HG02970 (cell line): ENCODE results near the gene ZFYVE28.

Source experiments
- ATAC-seq: cut with Tn5 transposase; IDR thresholded peaks from one replicate; pipeline ENCODE4 v1.9.1; 2021; ENCODE audit warnings: mild to moderate bottlenecking, moderate library complexity, moderate number of reproducible peaks; ENCODE audit not compliant: unreplicated experiment, low FRiP score

Gene ZFYVE28

GRCh38 chr4:2371765-2372487 lies 46.5 kb downstream of the ZFYVE28 start:
- ATAC-seq: no peak

GRCh38 chr4:2370597-2371320 lies 47.7 kb downstream of the ZFYVE28 start:
- ATAC-seq: no peak

GRCh38 chr4:2368746-2369437 lies 49.6 kb downstream of the ZFYVE28 start:
- ATAC-seq: no peak

- ATAC-seq: no peak
Measured at GRCh38 chr4:2367626-2368025, 50.8 kb downstream of the ZFYVE28 start.

GRCh38 chr4:2366252-2367192 lies 51.9 kb downstream of the ZFYVE28 start:
- ATAC-seq: no peak

- no peak for ATAC-seq
Measured at GRCh38 chr4:2365913-2366210, 52.6 kb downstream of the ZFYVE28 start.

- ATAC-seq: no peak
Measured at GRCh38 chr4:2365054-2365912, 53.2 kb downstream of the ZFYVE28 start.

- no peak for ATAC-seq
Measured at GRCh38 chr4:2364654-2365053, 53.8 kb downstream of the ZFYVE28 start.

- ATAC-seq: no peak
Measured at GRCh38 chr4:2363951-2364653, 54.3 kb downstream of the ZFYVE28 start.

GRCh38 chr4:2363056-2363721 lies 55.3 kb downstream of the ZFYVE28 start:
- no peak for ATAC-seq

- ATAC-seq: no peak
Measured at GRCh38 chr4:2362266-2363055, 56.0 kb downstream of the ZFYVE28 start.

- no peak for ATAC-seq
Measured at GRCh38 chr4:2361366-2362265, 56.8 kb downstream of the ZFYVE28 start.

GRCh38 chr4:2360396-2360730 lies 58.1 kb downstream of the ZFYVE28 start:
- no peak for ATAC-seq

- no peak for ATAC-seq
Measured at GRCh38 chr4:2359591-2360395, 58.7 kb downstream of the ZFYVE28 start.

- no peak for ATAC-seq
Measured at GRCh38 chr4:2357821-2358745, 60.4 kb downstream of the ZFYVE28 start.
